ENCODE data around the gene MT1H. TPM values are rescaled to one million over a fixed set of nuclear protein-coding genes. Genes with fewer than 3 reads are reported as not detected.

Gene MT1H
- total and polyA plus RNA-seq, 9 of the 15 experiments (the other 6 are each of a cell fraction or from before 2014, with no cell fraction given): 0.13 to 0.37 TPM; not detected in 7

DNA sequence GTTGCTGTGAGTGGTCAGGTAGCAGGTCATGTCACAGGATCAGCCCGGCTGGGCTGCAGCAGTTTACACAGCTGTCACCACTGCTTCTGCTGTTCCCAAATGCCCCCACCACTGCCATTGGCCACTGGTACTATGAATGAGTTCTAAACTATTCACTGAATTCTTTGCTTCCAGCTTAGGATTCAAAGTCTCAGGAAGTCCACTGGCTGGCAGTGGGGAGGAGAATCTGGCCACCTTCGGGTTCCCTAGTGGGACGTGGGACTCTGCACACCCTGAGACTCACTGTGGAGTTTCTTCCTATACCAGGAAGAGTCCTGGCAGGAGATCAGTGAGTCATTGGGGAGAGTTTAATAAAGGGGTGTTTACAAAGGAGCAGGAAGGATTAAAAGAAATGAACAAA, 19.6 kb downstream of the MT1H start:
- no peak for TF ChIP-seq HINFP (tag; conservative IDR thresholded peaks at IDR 0.05; ENCODE audit: low read depth)
- TF ChIP-seq THAP7 (CRISPR knock-in tag; IDR thresholded peaks at IDR 0.05): no peak
- TF ChIP-seq EGR1 (conservative IDR thresholded peaks at IDR 0.05): no peak
- no peak for TF ChIP-seq NCOR1 (IDR thresholded peaks at IDR 0.05)
- no peak for TF ChIP-seq NONO (IDR thresholded peaks at IDR 0.05; ENCODE audit: low read depth in 2 of 2, low read length in 1 of 2)
- no peak for TF ChIP-seq ZSCAN29 (IDR thresholded peaks at IDR 0.05)
- no peak for TF ChIP-seq PBX2 (CRISPR knock-in tag; IDR thresholded peaks at IDR 0.05; ENCODE audit: low read depth)
- TF ChIP-seq PBX2 (tag; conservative IDR thresholded peaks at IDR 0.05; ENCODE audit: low read depth): no peak
- no peak for TF ChIP-seq HLTF (IDR thresholded peaks at IDR 0.05)
- no peak for TF ChIP-seq KHSRP (IDR thresholded peaks at IDR 0.05)
- TF ChIP-seq U2AF2 (optimal IDR thresholded peaks at IDR 0.05; ENCODE audit: low read depth, low read length): no peak
- no peak for TF ChIP-seq ARID2 (IDR thresholded peaks at IDR 0.05)
- TF ChIP-seq CBX5 (IDR thresholded peaks at IDR 0.05; ENCODE audit: borderline replicate concordance, low read depth): no peak
- no peak overlapping the region for H3K27ac ChIP-seq (ENCODE audit: extremely low read depth, low read depth, low read length)
- H3K4me2 ChIP-seq (ENCODE audit: insufficient read depth, low read length): no peak overlapping the region
- no peak overlapping the region for H3K4me3 ChIP-seq
- H4K20me1 ChIP-seq (replicated peaks; ENCODE audit: control insufficient read depth, insufficient read depth, low read length): no peaks in the 10 kb centered on the region
- no peaks in the 10 kb centered on the region; a peak in 1 of 5 replicates for H3K4me1 ChIP-seq (replicated peaks in 1 of 2; ENCODE audit: control insufficient read depth in 2 of 2, insufficient read depth in 2 of 2, low read length in 2 of 2)
- no peaks in the 10 kb centered on the region for H3K36me3 ChIP-seq (ENCODE audit: control insufficient read depth, insufficient read depth, low read length)
- no peak overlapping the region for H3K9ac ChIP-seq (ENCODE audit: insufficient read depth in 1 of 2, low read depth in 2 of 2, low read length in 2 of 2)
- H3K9me3 ChIP-seq (replicated peaks; ENCODE audit: control insufficient read depth, insufficient read depth, low read depth, low read length): no peaks in the 10 kb centered on the region
- no peak for DNase-seq (ENCODE audit: extremely low read depth in 1 of 4, low spot score in 3 of 4)
- H3K27me3 ChIP-seq (ENCODE audit: control insufficient read depth in 2 of 2, insufficient read depth in 2 of 2, low read length in 2 of 2): peaks cover 7 to 36% of the 10 kb centered on the region in 2 experiments; a peak in 4 of 5 replicates
- no peak for FAIRE-seq
- H3K9me1 ChIP-seq (ENCODE audit: control insufficient read depth, insufficient read depth, low read length): no peaks in the 10 kb centered on the region
- WGBS (ENCODE audit: insufficient coverage, low coverage, missing lambda C conversion rate): 0% methylated on average over 3 of the region's 3 CpGs
- in situ Hi-C loops (cut with MboI): no loop called here
- H3K79me2 ChIP-seq (ENCODE audit: control insufficient read depth, insufficient read depth, low read length): no peaks in the 10 kb centered on the region
- intact Hi-C loops (cut with micrococcal nuclease): no loop called here
- no TSS peak for BruUV-seq (replicated peaks)
- H2AFZ ChIP-seq (ENCODE audit: low read depth, low read length): no peak overlapping the region
- ChIA-PET CTCF (ENCODE audit: low intra/inter-chr PET ratio) (no interaction called here), POLR2A (interaction anchor here (1.0 kb wide), 1 partner anchor 78 kb away, joined by 3 read pairs; no protein-coding TSS in a partner anchor)
- no peak for ATAC-seq

Data from K562 (cell line).